ENCODE results near the gene DRG1.
A peak's percentile ranks its signal among the peaks of the same experiment; 100 is the strongest.
"Not testable (repeated sequence)": the region's sequence is repeated elsewhere in the genome, so short reads cannot be mapped to it uniquely, and the experiment has no call there.

Gene DRG1

GRCh38 chr22:31367426-31367825 is 32.0 kb upstream of the DRG1 start:
- no peaks in the 10 kb centered on the region for H3K9me3 ChIP-seq (ENCODE audit: control extremely low read depth in 1 of 5, control insufficient read depth in 4 of 5, insufficient read depth in 2 of 5, low read depth in 1 of 5, low read length in 4 of 5)
- H3K4me3 ChIP-seq (ENCODE audit: control insufficient read depth in 1 of 7, extremely low read depth in 1 of 7, insufficient read depth in 4 of 7, low read depth in 2 of 7, low read length in 6 of 7), result no peak overlapping the region
- POLR2A ChIA-PET, result no interaction called here
- peaks cover 0 to 3% (median 1%) of the 10 kb centered on the region in 4 experiments for H3K4me1 ChIP-seq (ENCODE audit: control extremely low read depth in 1 of 4, control insufficient read depth in 4 of 4, insufficient read depth in 4 of 4, low read length in 3 of 4)
- 17% methylated on average over 1 of the region's 3 CpGs for WGBS (ENCODE audit: insufficient coverage)
- no peaks in the 10 kb centered on the region for H3K27me3 ChIP-seq (replicated peaks in 2 of 5; ENCODE audit: control insufficient read depth in 4 of 5, insufficient read depth in 5 of 5, low read length in 4 of 5)
- peak in 2 of 3 donors; percentile 18 to 24 for DNase-seq
- no peak overlapping the region for H3K27ac ChIP-seq (ENCODE audit: insufficient read depth in 1 of 2, low read depth in 1 of 2, low read length in 2 of 2, poor library complexity in 1 of 2, severe bottlenecking in 2 of 2)
- no peaks in the 10 kb centered on the region for H3K36me3 ChIP-seq (ENCODE audit: control insufficient read depth in 4 of 4, insufficient read depth in 4 of 4, low read length in 3 of 4)
- CTCF ChIA-PET, result interaction anchor here (0.9 kb wide), 1 partner anchor 21 kb away, joined by 3 read pairs; the partner anchor contains the start of gene PATZ1

DNA sequence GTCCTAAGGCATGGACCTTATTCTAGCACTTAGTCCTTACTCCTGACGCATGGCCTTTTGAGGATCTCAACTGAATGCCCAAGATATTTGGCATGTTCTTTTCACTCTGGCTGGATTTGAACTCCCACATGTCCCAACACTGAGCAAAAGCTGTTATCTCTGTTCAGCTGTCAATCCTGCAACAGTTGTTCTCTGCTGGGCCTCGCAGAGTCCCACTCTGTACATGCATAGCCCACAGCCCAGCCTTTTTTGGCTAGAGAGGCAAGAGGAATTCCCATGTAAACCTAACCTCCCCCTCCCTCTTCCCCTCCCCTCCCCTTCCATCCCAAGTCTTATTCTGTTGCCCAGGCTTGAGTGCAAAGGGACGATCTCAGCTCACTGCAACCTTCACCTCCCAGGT is 21.8 kb upstream of the DRG1 start:
- ChIA-PET POLR2A (no interaction called here), CTCF (no interaction called here)
- WGBS (ENCODE audit: insufficient coverage), result 94% methylated on average over 3 of the region's 3 CpGs
- Histone ChIP-seq H3K9me3 (ENCODE audit: control extremely low read depth in 1 of 5, control insufficient read depth in 4 of 5, insufficient read depth in 2 of 5, low read depth in 1 of 5, low read length in 4 of 5) (no peaks in the 10 kb centered on the region), H3K27me3 (replicated peaks in 2 of 5; ENCODE audit: control insufficient read depth in 4 of 5, insufficient read depth in 5 of 5, low read length in 4 of 5) (no peaks in the 10 kb centered on the region), H3K27ac (ENCODE audit: insufficient read depth in 1 of 2, low read depth in 1 of 2, low read length in 2 of 2, poor library complexity in 1 of 2, severe bottlenecking in 2 of 2) (no peak overlapping the region), H3K36me3 (ENCODE audit: control insufficient read depth in 4 of 4, insufficient read depth in 4 of 4, low read length in 3 of 4) (no peaks in the 10 kb centered on the region), H3K4me3 (ENCODE audit: control insufficient read depth in 1 of 7, extremely low read depth in 1 of 7, insufficient read depth in 4 of 7, low read depth in 2 of 7, low read length in 6 of 7) (no peak overlapping the region), H3K4me1 (ENCODE audit: control extremely low read depth in 1 of 4, control insufficient read depth in 4 of 4, insufficient read depth in 4 of 4, low read length in 3 of 4) (no peaks in the 10 kb centered on the region)
- no peak for DNase-seq

- Histone ChIP-seq H3K27ac (ENCODE audit: insufficient read depth in 1 of 2, low read depth in 1 of 2, low read length in 2 of 2, poor library complexity in 1 of 2, severe bottlenecking in 2 of 2) (no peak overlapping the region), H3K4me3 (ENCODE audit: control insufficient read depth in 1 of 7, extremely low read depth in 1 of 7, insufficient read depth in 4 of 7, low read depth in 2 of 7, low read length in 6 of 7) (no peak overlapping the region), H3K9me3 (ENCODE audit: control extremely low read depth in 1 of 5, control insufficient read depth in 4 of 5, insufficient read depth in 2 of 5, low read depth in 1 of 5, low read length in 4 of 5) (no peaks in the 10 kb centered on the region), H3K4me1 (ENCODE audit: control extremely low read depth in 1 of 4, control insufficient read depth in 4 of 4, insufficient read depth in 4 of 4, low read length in 3 of 4) (no peaks in the 10 kb centered on the region), H3K27me3 (replicated peaks in 2 of 5; ENCODE audit: control insufficient read depth in 4 of 5, insufficient read depth in 5 of 5, low read length in 4 of 5) (no peaks in the 10 kb centered on the region), H3K36me3 (ENCODE audit: control insufficient read depth in 4 of 4, insufficient read depth in 4 of 4, low read length in 3 of 4) (no peaks in the 10 kb centered on the region)
- ChIA-PET CTCF (no interaction called here), POLR2A (no interaction called here)
- no peak for DNase-seq
- WGBS (ENCODE audit: insufficient coverage), result 100% methylated on average over 2 of the region's 3 CpGs
Observed at GRCh38 chr22:31378123-31378522, 21.3 kb upstream of the DRG1 start.

- H3K4me1 ChIP-seq (ENCODE audit: control extremely low read depth in 1 of 4, control insufficient read depth in 4 of 4, insufficient read depth in 4 of 4, low read length in 3 of 4); H3K9me3 ChIP-seq (ENCODE audit: control extremely low read depth in 1 of 5, control insufficient read depth in 4 of 5, insufficient read depth in 2 of 5, low read depth in 1 of 5, low read length in 4 of 5); H3K27ac ChIP-seq (ENCODE audit: insufficient read depth in 1 of 2, low read depth in 1 of 2, low read length in 2 of 2, poor library complexity in 1 of 2, severe bottlenecking in 2 of 2); H3K27me3 ChIP-seq (replicated peaks in 2 of 5; ENCODE audit: control insufficient read depth in 4 of 5, insufficient read depth in 5 of 5, low read length in 4 of 5); H3K36me3 ChIP-seq (ENCODE audit: control insufficient read depth in 4 of 4, insufficient read depth in 4 of 4, low read length in 3 of 4); H3K4me3 ChIP-seq (ENCODE audit: control insufficient read depth in 1 of 7, extremely low read depth in 1 of 7, insufficient read depth in 4 of 7, low read depth in 2 of 7, low read length in 6 of 7); POLR2A ChIA-PET; DNase-seq: not testable (repeated sequence)
- 80% methylated on average over 1 of the region's 6 CpGs for WGBS (ENCODE audit: insufficient coverage)
- CTCF ChIA-PET, result interaction anchor here (0.6 kb wide), 1 partner anchor 15 kb away, joined by 3 read pairs; no protein-coding TSS in a partner anchor
Observed at GRCh38 chr22:31378651-31379050, 20.8 kb upstream of the DRG1 start.

DNA sequence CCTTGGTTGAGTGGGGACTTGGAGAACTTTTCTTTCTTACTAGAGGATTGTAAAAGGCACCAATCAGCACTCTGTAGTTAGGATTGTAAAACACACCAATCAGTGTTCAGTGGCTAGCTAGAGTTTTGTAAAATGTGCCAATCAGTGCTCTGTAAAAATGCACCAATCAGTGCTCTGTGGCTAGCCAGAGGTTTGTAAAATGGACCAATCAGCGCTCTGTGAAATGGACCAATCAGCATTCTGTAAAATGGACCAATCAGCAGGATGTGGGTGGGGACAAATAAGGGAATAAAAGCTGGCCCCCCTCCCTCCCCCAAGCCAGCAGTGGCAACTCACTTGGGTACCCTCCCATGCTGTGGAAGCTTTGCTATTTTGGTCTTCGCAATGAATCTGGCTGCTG is 5.5 kb upstream of the DRG1 start:
- no peaks in the 10 kb centered on the region for H3K9me3 ChIP-seq (ENCODE audit: control extremely low read depth in 1 of 5, control insufficient read depth in 4 of 5, insufficient read depth in 2 of 5, low read depth in 1 of 5, low read length in 4 of 5)
- H3K4me1 ChIP-seq (ENCODE audit: control extremely low read depth in 1 of 4, control insufficient read depth in 4 of 4, insufficient read depth in 4 of 4, low read length in 3 of 4), result peaks cover 0 to 6% (median 3%) of the 10 kb centered on the region in 4 experiments
- ChIA-PET CTCF (no interaction called here), POLR2A (no interaction called here)
- DNase-seq, result peak in 2 of 3 donors; percentile 15 to 16
- 100% methylated on average over 2 of the region's 2 CpGs for WGBS (ENCODE audit: insufficient coverage)
- H3K36me3 ChIP-seq (ENCODE audit: control insufficient read depth in 4 of 4, insufficient read depth in 4 of 4, low read length in 3 of 4), result no peaks in the 10 kb centered on the region
- no peaks in the 10 kb centered on the region for H3K27me3 ChIP-seq (replicated peaks in 2 of 5; ENCODE audit: control insufficient read depth in 4 of 5, insufficient read depth in 5 of 5, low read length in 4 of 5)
- no peak overlapping the region for H3K27ac ChIP-seq (ENCODE audit: insufficient read depth in 1 of 2, low read depth in 1 of 2, low read length in 2 of 2, poor library complexity in 1 of 2, severe bottlenecking in 2 of 2)
- H3K4me3 ChIP-seq (ENCODE audit: control insufficient read depth in 1 of 7, extremely low read depth in 1 of 7, insufficient read depth in 4 of 7, low read depth in 2 of 7, low read length in 6 of 7), result no peak overlapping the region

DNA sequence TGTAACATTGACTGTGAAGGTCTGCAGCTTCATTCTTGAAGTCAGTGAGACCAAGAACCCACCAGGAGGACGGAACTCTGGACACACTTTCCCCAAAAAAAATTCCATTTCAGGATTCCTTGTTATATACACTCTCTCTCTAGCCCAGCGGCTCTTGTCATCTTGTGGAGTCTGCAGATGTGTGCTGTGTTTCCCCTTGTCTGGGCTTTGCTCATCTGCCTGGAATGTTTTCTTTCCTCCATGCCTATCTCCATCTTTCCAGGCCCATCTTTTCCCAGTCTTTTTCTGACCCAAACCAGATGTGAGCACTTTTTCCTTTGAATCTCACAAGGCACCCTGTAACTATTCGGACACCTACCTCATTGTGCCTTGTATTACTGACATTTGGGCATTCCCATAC is 5.1 kb upstream of the DRG1 start:
- POLR2A ChIA-PET, result no interaction called here
- no peak for DNase-seq
- WGBS (ENCODE audit: insufficient coverage), result 100% methylated on average over 2 of the region's 3 CpGs

DNA sequence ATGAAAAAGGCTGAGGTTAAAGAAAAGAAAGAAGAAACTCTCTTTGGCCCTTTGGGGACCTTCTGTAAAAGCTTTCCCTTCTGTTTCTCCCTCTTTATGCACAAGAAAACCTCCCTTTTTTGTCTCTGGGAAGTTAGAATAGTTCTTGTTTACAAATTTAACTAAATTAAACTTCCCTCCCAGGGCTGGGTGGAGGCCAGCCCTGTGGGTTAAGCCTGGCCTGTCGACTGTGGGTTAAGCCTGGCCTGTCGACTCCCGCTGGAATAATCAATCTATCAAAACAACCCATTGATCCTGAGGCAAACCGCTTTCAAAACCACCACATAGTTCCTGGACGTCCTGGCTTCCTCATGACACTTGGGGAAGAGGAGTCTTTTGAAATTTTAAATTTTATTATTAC is 1.2 kb upstream of the DRG1 start:
- Histone ChIP-seq H3K9me3 (ENCODE audit: control extremely low read depth in 1 of 5, control insufficient read depth in 4 of 5, insufficient read depth in 2 of 5, low read depth in 1 of 5, low read length in 4 of 5) (no peaks in the 10 kb centered on the region), H3K4me3 (ENCODE audit: control insufficient read depth in 1 of 7, extremely low read depth in 1 of 7, insufficient read depth in 4 of 7, low read depth in 2 of 7, low read length in 6 of 7) (no peak overlapping the region), H3K27me3 (replicated peaks in 2 of 5; ENCODE audit: control insufficient read depth in 4 of 5, insufficient read depth in 5 of 5, low read length in 4 of 5) (no peaks in the 10 kb centered on the region), H3K4me1 (ENCODE audit: control extremely low read depth in 1 of 4, control insufficient read depth in 4 of 4, insufficient read depth in 4 of 4, low read length in 3 of 4) (peaks cover 8 to 17% (median 12%) of the 10 kb centered on the region in 4 experiments), H3K36me3 (ENCODE audit: control insufficient read depth in 4 of 4, insufficient read depth in 4 of 4, low read length in 3 of 4) (peaks cover 2 to 12% (median 10%) of the 10 kb centered on the region in 4 experiments), H3K27ac (ENCODE audit: insufficient read depth in 1 of 2, low read depth in 1 of 2, low read length in 2 of 2, poor library complexity in 1 of 2, severe bottlenecking in 2 of 2) (peak overlapping the region in 1 of 2 experiments; percentile 98)
- POLR2A ChIA-PET, result no interaction called here
- CTCF ChIA-PET, result interaction anchor here (1.1 kb wide), 1 partner anchor 40 kb away, joined by 3 read pairs; no protein-coding TSS in a partner anchor
- no peak for DNase-seq
- 90% methylated on average over 2 of the region's 5 CpGs for WGBS (ENCODE audit: insufficient coverage)

More for the DNA sequence above, 5.1 kb upstream of the DRG1 start:
- H3K4me1 ChIP-seq (ENCODE audit: control extremely low read depth in 1 of 4, control insufficient read depth in 4 of 4, insufficient read depth in 4 of 4, low read length in 3 of 4), result peaks cover 0 to 9% (median 4%) of the 10 kb centered on the region in 4 experiments
- no peaks in the 10 kb centered on the region for H3K36me3 ChIP-seq (ENCODE audit: control insufficient read depth in 4 of 4, insufficient read depth in 4 of 4, low read length in 3 of 4)
- H3K9me3 ChIP-seq (ENCODE audit: control extremely low read depth in 1 of 5, control insufficient read depth in 4 of 5, insufficient read depth in 2 of 5, low read depth in 1 of 5, low read length in 4 of 5), result no peaks in the 10 kb centered on the region
- no peak overlapping the region for H3K4me3 ChIP-seq (ENCODE audit: control insufficient read depth in 1 of 7, extremely low read depth in 1 of 7, insufficient read depth in 4 of 7, low read depth in 2 of 7, low read length in 6 of 7)
- no peaks in the 10 kb centered on the region for H3K27me3 ChIP-seq (replicated peaks in 2 of 5; ENCODE audit: control insufficient read depth in 4 of 5, insufficient read depth in 5 of 5, low read length in 4 of 5)
- CTCF ChIA-PET, result no interaction called here
- H3K27ac ChIP-seq (ENCODE audit: insufficient read depth in 1 of 2, low read depth in 1 of 2, low read length in 2 of 2, poor library complexity in 1 of 2, severe bottlenecking in 2 of 2), result no peak overlapping the region
